Activated gamma-delta T cell treated with anti-CD3 and anti-CD28 coated beads, Interleukin-2, amount 50 U/mL, for 16 hours (primary cell): ENCODE results near the gene IFNL3.
A peak's percentile ranks its signal among the peaks of the same experiment; 100 is the strongest.
"Not testable (repeated sequence)": the region's sequence is repeated elsewhere in the genome, so short reads cannot be mapped to it uniquely, and the experiment has no call there.

ENCODE experiments used
- DNase-seq: peaks from one replicate; pipeline ENCODE4 v3.0.0-alpha.2; 2020; ENCODE audit warnings: low read depth

Gene IFNL3

DNA sequence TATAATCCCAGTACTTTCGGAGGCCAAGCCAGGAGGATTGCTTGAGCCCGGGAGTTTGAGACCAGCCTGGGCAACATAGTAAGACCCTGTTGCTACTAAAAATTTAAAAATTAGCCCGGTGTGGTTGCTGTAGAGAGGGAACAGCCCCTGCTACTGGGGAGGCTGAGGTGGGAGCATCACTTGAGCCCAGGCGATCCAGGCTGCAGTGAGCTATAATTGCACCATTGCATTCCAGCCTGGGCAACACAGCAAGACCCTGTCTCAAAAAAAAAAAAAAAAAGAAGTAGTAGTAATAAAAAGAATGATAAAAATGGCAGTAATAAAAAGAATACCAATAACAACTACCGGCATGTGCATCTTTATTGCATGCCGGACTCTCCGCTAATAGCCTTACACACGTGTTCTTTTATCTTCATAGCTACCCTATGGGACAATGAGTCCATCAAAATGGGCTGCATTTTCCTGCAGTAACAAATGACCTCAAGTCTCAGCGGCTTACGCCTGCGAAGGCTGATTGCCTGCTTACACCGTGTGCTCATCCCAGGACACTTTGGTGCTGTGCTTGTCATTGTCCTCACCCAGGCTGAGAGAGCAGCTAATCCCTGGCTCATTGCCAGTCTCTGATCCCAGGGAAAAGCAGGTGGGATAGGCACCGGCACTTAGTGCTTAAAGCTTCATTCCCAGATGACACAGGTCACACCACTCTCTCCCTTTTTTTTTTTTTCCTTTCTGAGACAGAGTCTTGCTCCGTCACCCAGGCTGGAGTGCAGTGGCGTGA, 26.4 kb downstream of the IFNL3 start:
- no peak for DNase-seq

DNA sequence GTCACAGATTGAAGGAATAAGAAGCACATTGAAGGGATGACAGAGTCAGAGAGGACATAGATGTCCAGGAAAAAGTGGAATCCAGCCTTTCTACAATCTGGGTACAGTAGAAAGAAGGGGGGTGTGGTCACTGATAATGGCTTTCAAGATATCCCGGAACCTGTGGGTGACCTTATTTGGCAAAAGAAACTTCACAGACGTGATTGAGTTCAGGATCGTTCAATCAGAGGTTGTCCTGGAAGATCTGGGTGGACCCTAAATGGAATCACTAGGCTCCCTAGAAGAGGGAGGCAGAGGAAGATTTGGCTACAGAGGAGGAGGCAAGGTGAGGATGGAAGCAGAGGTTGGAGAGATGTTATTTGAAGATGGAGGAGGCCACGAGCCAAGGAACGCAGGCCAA, 27.7 kb downstream of the IFNL3 start:
- DNase-seq = no peak

DNA sequence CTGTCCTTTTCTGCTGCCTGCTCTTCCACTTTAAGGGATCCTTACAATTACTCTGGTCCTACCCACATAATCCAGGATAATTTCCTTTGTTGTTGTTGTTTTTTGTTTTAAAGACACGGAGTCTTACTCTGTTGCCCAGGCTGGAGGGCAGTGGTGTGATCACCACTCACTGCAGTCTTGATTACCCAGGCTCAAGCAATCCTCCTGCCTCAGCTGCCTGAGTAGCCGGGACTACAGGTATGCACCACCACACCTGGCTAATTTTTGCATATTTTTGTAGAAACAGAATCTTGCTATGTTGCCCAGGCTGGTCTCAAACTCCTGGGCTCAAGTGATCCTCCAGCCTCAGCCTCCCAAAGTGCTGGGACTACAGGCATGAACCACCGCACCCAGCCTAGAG, 29.5 kb downstream of the IFNL3 start:
- not testable (repeated sequence) for DNase-seq

DNA sequence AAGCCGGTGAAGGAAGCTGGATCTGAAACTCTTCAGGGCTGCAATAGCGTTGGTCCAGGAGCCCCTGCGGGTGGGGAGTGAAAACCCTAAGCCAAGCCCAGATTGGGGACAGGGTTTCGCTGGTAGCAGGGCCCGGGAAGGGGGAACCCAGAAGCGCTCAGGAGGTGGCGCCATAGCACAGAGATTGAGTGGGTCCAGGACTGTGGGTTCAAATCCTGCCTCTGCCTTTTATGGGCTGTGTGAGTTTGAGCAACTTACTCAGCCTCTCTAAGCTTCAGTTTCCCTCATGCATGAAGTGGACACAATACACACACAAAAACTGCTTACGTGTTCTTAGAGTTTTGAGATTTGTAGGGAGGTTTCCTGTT, 32.4 kb downstream of the IFNL3 start:
- DNase-seq = peak; percentile 24

DNA sequence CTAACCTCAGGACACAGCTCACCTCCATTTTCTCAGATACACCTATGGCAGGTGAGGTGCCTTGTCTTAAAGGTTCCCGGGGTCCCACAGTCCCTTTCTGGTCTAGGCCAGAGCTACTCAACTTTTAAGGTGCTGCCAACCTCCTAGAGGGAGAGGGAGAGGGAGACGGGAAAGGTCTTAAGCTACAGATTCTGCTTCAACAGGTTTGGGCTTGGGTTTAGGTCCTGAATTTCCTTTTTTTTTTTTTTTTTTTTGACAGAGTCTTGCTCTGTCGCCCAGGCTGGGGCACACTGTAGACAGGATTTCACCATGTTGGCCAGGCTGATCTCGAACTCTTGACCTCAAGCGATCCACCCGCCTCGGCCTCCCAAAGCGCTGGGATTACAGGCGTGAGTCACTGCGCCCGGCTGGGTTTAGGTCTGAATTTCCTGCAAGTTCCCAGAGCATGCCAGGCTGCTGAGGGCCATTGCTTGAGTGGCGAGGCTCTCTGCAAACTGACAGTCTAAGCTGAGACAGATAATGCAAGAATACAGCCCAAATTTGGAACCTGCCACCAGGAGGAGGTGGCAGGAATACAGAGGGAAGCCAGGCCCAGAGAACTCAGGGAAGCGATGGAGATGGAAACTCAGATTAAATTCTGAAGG, 33.0 kb downstream of the IFNL3 start:
- no peak for DNase-seq

DNA sequence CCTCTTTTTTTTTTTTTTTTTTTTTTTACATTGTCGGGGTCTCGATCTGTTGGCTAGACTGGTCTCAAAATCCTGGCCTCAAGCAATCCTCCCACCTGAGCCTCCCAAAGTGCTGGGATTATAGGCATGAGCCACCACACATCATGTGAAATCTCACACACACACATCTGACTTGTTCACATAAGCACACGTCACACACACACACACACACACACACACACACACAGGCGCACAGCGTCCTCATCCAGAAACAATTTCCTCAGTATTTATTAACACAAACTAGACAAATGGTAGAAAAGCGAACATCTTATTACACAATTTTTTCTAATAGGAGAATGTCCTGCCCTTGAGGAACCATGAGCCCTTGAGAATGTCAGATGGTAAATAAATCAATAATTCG, 35.6 kb downstream of the IFNL3 start:
- no peak for DNase-seq

DNA sequence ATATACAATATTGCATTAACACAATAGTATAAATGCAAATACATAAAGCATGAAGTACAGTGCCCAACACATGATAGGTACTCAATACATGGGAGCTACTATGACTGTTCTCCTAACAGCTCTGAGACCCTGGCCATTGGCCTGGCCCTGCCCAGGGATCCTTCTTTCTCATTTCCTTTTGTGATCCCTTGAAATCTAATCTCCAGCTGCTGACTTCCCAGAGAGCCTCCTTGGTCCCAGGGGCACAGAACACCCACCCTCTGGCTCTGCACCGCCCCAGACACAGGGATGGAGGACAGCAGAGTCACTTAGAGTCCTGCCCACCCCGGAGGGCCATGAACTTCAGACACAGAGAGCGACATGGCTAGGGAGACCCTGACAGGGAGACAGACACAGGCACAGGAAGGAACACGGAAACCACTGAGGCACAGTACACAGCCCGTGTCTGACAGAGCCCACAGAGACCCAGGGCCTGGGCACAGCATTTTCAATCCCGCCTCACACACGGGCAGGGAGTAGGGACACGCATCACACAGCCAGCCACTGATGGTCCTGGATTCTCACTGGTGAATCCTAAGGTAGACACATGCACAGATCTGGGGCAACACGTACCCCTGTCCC, 36.5 kb downstream of the IFNL3 start:
- DNase-seq = no peak

DNA sequence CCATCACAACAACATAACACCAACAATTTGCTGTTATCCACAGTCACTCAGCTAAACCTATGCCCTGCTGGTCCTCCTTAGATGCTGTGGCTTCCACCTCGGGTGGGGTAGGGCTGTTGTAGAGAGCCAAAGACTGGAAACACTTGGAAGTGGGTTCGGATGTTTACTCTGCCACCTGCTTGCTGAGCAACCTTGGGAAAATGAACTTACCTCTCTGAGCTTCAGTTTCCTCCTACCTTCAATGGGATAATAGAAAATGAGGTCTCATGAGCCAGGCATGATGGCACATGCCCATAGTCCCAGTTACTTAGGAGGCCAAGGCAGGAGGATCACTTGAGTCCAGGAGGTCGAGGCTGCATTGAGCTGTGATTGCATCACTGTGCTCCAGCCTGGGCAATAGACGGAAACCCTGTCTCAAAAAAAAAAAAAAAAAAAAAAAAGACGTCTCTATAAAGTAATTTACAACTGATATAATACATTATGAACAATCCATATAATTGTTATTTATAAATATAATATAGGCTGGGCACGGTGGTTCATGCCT, 37.4 kb downstream of the IFNL3 start:
- DNase-seq = no peak

DNA sequence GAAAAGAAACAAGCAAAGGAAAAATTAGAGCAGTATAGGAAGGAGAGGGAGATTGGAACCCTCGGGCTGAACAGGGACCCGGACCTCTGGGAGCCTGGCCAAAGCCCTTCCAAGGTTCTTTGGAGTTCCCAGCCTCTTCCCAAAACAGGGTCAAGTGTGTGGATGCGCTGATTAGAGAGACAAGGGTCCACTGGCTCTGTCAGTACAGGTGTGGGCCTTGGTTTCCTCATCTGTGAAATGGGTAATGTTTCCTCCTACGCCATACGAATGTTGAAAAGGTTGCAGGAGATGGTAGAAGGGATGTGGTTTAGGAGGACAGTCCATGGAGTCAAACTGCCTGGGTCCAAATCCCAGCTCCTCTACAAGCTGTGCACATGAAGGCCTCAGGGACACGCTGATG, 38.7 kb downstream of the IFNL3 start:
- no peak for DNase-seq

DNA sequence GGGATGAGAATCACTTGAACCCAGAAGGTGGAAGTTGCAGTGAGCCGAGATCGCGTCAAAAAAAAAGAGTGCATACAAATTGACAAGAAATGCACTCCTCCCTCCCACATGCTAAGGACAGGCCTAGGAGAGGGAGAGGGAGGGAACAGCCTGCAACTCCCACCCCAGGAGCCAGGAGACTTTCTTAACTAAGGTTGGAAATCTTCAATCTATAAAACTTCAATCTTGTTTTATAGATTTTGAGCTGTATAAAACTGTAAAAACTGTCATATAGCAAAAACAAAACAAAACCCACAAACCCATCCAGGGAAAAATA, 39.4 kb downstream of the IFNL3 start:
- DNase-seq = no peak

DNA sequence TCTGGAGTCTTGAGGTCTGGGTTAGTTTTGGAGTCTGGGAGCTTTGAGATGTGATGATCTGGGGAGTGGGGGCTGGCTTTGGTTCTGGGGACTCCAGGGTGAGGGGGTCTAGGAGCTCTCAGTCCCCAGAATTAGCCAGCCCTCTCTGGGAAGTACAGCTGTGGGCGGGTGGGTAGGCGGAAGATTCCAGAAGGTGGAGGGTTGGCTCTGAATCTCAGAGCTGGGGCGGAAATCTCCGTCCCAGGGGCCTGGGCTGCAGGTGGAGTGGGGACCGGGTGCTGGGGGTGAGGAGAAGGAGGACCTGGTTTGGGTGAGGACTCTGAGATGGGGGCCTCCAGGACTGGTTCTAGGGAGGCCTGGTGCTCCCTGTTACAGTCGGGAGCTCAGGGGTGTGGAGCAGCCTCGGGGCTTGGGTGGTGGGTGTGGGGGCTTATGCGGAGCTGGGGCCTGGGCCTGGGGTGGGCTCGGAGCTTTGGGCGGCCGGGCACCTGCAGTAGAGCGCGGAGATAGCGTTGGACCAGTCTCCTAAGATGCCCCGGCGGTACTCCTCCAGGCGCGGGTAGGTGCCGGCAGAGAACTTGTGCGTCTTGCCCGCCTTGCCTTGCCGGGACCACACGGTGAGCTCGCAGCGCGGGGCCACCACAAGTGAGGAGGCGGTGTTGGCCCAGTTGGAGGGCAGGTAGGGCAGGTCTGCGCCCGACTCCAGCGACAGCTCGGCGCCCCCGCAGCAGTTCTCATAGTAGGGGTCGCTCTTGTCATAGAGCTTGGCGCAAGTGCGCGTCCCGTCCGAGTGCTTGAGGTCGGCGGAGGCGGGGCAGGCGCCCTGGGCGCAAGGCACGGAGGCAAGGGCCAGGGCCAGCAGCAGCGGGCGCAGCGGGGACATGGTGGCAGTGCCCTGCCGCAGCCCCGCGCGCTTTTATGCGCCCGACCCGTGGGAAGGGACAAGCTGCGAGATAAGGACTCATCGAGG, 41.1 kb downstream of the IFNL3 start, which contains the start of gene SYCN:
SYCN (minus strand) TSS at position 892 of the 970 bp plus-strand sequence; CDS start at position 883, 9 bp downstream.
- DNase-seq = no peak

DNA sequence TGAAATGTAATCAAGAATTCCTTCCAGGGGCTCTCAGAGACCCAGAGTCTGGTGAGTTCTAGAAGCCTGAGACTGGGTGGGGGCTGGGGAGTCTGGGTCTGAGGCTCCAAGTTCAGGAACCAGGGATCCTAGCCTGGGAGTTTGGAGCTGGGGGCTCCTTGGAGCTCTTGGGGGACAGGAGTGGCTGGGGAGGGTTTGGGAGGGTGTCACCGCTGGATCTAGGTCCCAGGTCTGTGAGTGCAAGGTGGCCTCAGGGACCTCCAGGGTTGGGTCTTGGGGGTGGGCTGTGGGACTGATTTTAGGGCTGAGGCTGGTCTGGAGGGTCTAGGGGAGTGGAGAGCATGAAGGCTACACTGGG, 41.8 kb downstream of the IFNL3 start:
- DNase-seq = no peak

DNA sequence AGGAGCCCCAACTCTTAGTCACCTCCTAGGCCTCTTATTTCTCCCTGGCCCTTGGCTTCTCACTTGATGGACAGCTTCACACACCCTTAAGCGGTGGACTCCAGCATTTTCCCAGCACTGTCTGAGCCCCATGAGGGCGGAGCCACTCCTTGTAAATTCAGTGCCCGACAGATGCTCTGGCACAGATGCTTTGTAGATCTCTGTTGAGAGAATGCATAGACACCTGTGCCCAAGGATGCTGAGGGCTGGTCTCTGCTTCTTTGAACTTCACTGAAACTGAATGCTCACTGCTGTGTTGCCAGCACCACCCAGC, 44.0 kb downstream of the IFNL3 start:
- no peak for DNase-seq

DNA sequence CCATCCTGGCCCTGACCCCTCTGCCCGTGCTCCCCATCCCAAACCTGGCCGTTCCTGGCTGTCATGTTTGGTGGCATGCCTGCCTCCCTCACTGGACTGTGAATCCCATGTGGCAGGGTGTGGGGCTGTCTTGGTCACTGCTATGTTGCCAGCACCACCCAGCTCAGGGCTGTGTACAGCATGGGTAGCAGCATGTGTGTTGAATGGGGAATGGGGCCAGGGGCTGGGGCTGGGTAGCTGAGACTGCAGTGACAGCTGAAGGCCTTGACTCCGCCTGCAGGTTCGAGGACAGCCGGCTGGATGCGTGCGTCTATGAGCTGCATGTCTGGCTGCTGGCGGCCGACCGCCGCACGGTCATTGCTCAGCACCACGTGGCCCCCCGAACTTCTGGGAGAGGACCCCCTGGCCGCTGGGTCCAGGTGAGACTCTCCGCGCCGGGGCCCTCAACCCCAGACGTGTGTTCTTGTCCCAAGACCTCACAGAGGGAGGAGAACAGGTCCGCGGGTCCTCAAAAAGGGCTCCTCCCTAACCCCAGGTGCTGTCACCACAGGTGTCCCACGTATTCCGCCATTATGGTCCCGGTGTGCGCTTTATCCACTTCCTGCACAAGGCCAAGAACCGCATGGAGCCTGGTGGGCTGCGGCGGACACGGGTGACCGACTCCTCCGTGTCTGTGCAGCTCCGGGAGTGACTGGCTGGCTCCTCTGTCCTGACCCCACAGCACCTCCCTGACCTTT, 44.6 kb downstream of the IFNL3 start:
- DNase-seq = no peak

DNA sequence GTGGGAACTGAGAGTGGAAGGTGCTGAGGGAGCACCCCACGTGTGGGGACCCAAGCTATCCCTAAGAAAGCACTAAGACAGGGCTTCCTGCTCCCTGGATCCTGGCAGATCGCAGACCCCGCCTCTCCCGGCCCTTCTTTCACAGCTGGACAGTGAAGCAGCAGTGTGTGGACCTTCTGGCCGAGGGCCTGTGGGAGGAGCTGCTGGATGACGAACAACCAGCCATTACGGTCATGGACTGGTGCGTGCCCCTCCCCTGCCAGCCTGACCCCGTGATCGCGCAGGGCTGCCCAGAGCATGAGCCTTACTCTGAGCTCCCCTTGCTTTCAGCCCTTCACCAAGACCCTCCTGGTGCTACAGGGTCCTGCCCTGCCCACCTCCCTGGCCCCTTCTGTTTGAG, 45.8 kb downstream of the IFNL3 start:
- DNase-seq = no peak

DNA sequence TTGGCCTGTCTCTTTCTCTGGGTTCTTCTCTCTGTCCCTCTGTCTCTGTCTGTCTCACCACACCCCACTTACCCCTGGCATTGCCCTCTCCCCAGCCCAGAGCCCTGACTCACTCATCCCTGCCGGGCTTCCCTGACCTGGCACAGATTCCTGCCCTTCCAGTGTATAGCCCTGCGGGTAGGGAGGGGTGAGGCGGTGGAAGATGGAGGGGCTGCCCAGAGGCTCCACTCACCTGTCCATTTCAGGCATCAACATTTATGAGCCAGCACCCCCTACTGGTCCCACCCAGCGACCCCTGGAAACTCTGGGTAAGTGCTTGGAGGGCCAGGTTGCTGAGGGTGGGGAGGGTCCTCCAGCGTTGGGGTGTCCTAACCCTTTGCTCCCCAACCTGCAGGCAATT, 47.0 kb downstream of the IFNL3 start:
- DNase-seq = no peak

DNA sequence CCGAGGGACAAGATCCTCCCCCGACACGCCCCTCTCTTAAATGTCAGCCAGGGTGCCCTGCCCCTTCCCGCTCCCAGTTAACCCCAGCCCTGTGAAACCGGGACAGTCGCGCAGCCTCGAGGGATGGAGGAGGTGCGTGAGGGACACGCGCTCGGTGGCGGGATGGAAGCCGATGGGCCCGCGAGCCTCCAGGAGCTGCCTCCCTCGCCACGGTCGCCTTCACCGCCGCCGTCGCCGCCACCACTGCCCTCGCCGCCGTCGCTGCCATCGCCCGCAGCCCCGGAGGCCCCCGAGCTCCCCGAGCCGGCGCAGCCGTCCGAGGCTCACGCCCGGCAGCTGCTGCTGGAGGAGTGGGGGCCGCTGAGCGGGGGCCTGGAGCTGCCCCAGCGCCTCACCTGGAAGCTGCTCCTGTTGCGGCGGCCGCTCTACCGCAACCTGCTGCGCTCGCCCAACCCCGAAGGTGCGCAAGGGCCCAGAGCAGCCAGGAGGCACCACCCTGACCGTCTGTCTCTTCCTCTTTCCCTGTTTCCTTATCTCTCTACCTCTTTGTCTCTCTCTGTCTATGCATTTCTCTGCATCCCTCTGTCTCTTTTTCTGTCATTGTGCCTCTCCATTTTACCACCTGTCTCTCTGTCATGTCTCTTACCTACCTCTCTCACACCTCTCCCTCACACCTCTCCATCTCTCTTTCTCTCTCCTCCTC, 47.8 kb downstream of the IFNL3 start, which contains the start of gene NCCRP1:
NCCRP1 (plus strand) TSS at position 105 of the 703 bp plus-strand sequence; CDS start at position 124, 19 bp downstream.
- no peak for DNase-seq

DNA sequence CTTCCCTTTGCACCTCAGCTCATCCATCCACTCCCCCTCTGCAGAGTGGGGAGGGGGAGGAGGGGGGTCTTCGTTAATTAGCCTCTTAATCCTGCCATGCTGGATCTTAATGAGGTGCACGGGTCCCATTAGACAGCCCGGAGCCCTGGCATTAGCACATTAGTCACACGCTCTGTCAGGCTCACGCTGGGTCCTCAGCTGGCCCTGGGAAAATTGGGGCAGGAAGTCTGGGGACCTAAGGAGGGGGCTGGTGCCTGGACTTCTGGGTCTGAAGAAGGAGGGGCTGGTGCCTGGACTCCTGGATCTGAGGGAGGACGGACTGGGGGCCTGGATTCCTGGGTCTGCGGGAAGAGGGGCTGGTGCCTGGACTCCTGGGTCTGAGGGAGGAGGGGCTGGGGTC, 48.5 kb downstream of the IFNL3 start:
- DNase-seq = no peak

DNA sequence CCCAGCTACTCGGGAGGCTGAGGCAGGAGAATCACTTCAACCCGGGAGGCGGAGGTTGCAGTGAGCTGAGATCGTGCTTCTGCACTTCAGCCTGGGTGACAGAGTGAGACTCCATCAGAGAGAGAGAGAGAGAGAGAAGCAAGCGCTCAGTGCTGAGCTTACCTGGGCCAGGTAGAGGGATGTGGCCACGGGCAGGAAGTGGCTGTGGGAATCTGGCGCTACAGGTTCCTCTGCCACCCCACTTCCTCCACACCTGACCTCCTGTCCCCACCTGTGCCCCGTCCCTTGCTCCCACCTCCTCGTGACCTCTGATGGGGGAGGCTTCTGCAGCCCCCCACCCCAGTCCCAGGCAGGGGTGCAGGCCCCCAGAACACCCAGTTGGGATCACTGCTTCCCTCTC, 49.1 kb downstream of the IFNL3 start:
- DNase-seq = no peak

DNA sequence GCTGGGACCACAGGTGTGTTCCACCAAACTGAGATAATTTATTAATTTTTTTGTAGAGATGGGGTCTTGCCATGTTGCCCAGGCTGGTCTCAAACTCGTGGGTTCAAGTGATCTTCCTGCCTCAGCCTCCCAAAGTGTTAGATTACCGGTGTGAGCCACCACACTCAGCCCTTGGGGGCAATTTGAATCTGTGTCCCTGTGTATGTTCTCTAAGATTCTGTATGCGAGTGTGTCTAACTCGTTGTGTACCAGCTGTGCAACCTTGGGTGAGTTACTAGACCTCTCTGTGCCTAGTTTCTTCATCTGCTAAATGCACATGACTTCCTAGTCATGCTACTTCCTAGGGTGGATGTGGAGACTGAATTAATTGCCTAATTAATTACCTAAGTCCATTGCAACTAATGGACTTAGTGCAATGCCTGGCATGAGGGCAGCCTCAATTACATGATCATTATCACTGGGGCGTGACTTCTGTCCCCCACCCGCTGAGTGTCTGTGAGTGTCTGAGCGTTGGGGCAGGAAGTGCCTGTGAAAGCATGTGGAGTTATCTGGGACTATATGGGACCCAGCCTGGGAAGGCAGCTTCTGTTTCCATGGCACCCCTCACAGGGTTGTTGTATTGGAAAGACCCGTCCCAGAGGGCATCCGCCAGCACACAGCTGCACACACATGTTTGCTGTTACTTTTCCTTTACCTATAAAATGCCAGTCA, 49.8 kb downstream of the IFNL3 start:
- no peak for DNase-seq
